HepG2 (cell line): ENCODE data around the gene USP30. TPM values are rescaled to one million over a fixed set of nuclear protein-coding genes. Genes with fewer than 3 reads are reported as not detected.

ENCODE experiments used
- E2F5 ChIP-seq: sonication (generic); formaldehyde crosslinking; conservative IDR thresholded peaks from 2 replicates; pipeline ENCODE4 v1.4.0; 2020; ENCODE audit warnings: missing genetic modification reagents
- GFI1 ChIP-seq: sonication (generic); formaldehyde crosslinking; IDR thresholded peaks from 2 replicates; pipeline ENCODE4 v1.5.0; 2020; ENCODE audit warnings: missing genetic modification reagents, mild to moderate bottlenecking, borderline replicate concordance
- KLF15 ChIP-seq: sonication (generic); formaldehyde crosslinking; IDR thresholded peaks from 2 replicates; pipeline ENCODE4 v1.8.1; 2023; ENCODE audit warnings: borderline replicate concordance, mild to moderate bottlenecking, inconsistent platforms, missing genetic modification reagents, mixed read lengths
- PBX2 ChIP-seq: IDR thresholded peaks from 2 replicates; pipeline ENCODE4 v1.6.1; 2016; ENCODE audit warnings: control low read depth
- PTBP1 ChIP-seq: fragments of 200-400 bp; formaldehyde crosslinking; IDR thresholded peaks from 2 replicates; pipeline ENCODE4 v1.6.1; 2018; ENCODE audit warnings: low read length, low read depth; ENCODE audit not compliant: poor library complexity, severe bottlenecking
- SMAD9 ChIP-seq: sonication (generic); formaldehyde crosslinking; IDR thresholded peaks from 2 replicates; pipeline ENCODE4 v1.5.1; 2020; ENCODE audit warnings: mild to moderate bottlenecking, missing genetic modification reagents
- TAF1 ChIP-seq: sonication (generic); formaldehyde crosslinking; IDR thresholded peaks from 2 replicates; pipeline ENCODE4 v1.4.0; 2020; ENCODE audit warnings: missing genetic modification reagents
- ZKSCAN1 ChIP-seq: fragments of 150-350 bp; IDR thresholded peaks from 2 replicates; pipeline ENCODE4 v1.6.1; 2014; ENCODE audit warnings: low read length
- ZNF142 ChIP-seq: sonication (generic); formaldehyde crosslinking; IDR thresholded peaks from 2 replicates; pipeline ENCODE4 v1.4.0; 2020; ENCODE audit warnings: missing genetic modification reagents
- ZNF644 ChIP-seq: IDR thresholded peaks from 2 replicates; pipeline ENCODE4 v1.6.1; 2016; ENCODE audit warnings: low read depth
- ZNF788 ChIP-seq: sonication (generic); formaldehyde crosslinking; IDR thresholded peaks from 2 replicates; pipeline ENCODE4 v1.5.0; 2020; ENCODE audit warnings: mild to moderate bottlenecking, missing genetic modification reagents, borderline replicate concordance
- ZNF83 ChIP-seq: sonication (generic); formaldehyde crosslinking; IDR thresholded peaks from 2 replicates; pipeline ENCODE4 v1.4.0; 2020; ENCODE audit warnings: missing genetic modification reagents, mild to moderate bottlenecking, borderline replicate concordance
- polyA plus RNA-seq, 8 experiments: library from polyadenylated mRNA; depleted of rRNA in 3 of 8; stranded (reverse) in 7 of 8; unstranded in 1 of 8; fragments of >200 nt; fragmentation: Illumina TruSeq in 4 of 8; extraction: Trizol in 4 of 8; gene quantifications; 2 replicates each; pipeline versions ENCODE4 v1.2.1 to v1.2.3, GENCODE V29; 2011 to 2016; ENCODE audit warnings: low read depth in 4 of 8, missing spikeins in 1 of 8, mixed read lengths in 1 of 8; ENCODE audit not compliant: insufficient read depth in 1 of 8
- total RNA-seq, 5 experiments: library from RNA; depleted of rRNA; stranded (reverse); fragments of >200 nt; fragmentation: Illumina TruSeq; extraction: Trizol; gene quantifications; 2 replicates each; pipeline ENCODE4 v1.2.3, GENCODE V29; 2016; ENCODE audit warnings: low read depth in 1 of 5
- TF ChIP-seq, protein P1 (sequence below): sonication (generic); formaldehyde crosslinking; IDR thresholded peaks from 2 replicates; pipeline ENCODE4 v1.4.0; 2020; ENCODE audit warnings: mild to moderate bottlenecking, missing genetic modification reagents
- TF ChIP-seq, protein P2 (sequence below): sonication (generic); formaldehyde crosslinking; IDR thresholded peaks from 2 replicates; pipeline ENCODE4 v1.8.0; 2022; ENCODE audit warnings: missing genetic modification reagents, mild to moderate bottlenecking, inconsistent platforms, borderline replicate concordance

The USP30 gene
- total and polyA plus RNA-seq, 2 of the 13 experiments (the other 11 are each of a cell fraction or from before 2014, with no cell fraction given) = 11.2 to 20.8 TPM

DNA sequence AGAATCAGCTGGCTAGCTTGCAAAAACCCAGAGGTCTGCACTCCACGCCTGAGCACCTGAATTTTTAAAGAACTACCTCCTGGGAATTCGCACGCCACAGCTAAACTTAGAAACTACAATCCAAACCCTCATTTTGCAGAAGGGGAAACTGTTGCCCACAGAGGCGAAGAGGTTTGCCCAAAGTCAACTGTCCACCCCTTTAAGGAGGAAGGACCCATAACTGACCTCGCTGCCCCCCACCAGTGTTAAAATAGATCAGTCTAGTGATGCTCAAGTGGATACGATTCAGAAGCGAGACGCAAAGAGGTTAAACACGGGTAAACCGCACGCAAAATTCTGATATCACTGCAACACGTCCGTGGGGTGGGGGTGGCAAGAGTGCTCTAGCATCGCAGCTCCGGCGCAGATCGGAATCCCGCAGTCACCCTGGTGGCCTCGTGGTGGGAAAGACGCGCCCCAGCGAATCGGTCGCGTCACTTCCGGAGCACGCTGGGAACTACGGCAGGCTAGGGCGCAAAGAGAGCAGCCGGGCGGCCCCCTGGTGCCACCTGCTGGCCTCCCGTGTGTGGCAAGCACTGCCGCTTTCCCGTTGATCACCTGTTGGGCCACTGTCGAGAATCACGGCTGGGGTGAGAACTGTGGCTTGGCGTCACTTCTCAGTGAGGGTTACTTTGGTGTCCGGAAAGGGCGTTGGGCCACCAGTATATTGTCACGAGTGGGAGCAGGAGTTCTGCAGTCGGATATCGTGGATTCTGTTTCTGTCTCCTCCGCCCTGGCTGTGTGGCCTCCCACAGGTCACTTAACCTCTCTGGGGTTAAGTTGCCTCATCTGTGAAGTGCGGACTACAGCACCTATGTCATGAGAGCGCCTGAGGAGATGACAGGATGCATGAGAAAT, 40.9 kb downstream of the USP30 start, which contains the start of gene ALKBH2 (continued):
- TF ChIP-seq, protein P1, sequence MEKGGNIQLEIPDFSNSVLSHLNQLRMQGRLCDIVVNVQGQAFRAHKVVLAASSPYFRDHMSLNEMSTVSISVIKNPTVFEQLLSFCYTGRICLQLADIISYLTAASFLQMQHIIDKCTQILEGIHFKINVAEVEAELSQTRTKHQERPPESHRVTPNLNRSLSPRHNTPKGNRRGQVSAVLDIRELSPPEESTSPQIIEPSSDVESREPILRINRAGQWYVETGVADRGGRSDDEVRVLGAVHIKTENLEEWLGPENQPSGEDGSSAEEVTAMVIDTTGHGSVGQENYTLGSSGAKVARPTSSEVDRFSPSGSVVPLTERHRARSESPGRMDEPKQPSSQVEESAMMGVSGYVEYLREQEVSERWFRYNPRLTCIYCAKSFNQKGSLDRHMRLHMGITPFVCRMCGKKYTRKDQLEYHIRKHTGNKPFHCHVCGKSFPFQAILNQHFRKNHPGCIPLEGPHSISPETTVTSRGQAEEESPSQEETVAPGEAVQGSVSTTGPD (CRISPR knock-in tag) = no peak
- TF ChIP-seq ZNF83 (CRISPR knock-in tag) (peak; percentile 96; the same call in 1 of the 2 replicates), E2F5 (CRISPR knock-in tag) (no peak), KLF15 (CRISPR knock-in tag) (peak; percentile 94), PBX2 (no peak), GFI1 (CRISPR knock-in tag) (peak; percentile 57; the same call in 1 of the 2 replicates), SMAD9 (CRISPR knock-in tag) (peak; percentile 93), ZNF788 (CRISPR knock-in tag) (peak; percentile 93), PTBP1 (peak; percentile 83), ZNF142 (CRISPR knock-in tag) (peak; percentile 84; the same call in 1 of the 2 replicates), ZKSCAN1 (no peak), TAF1 (CRISPR knock-in tag) (peak; percentile 70), ZNF644 (CRISPR knock-in tag) (no peak)
- TF ChIP-seq, protein P2, sequence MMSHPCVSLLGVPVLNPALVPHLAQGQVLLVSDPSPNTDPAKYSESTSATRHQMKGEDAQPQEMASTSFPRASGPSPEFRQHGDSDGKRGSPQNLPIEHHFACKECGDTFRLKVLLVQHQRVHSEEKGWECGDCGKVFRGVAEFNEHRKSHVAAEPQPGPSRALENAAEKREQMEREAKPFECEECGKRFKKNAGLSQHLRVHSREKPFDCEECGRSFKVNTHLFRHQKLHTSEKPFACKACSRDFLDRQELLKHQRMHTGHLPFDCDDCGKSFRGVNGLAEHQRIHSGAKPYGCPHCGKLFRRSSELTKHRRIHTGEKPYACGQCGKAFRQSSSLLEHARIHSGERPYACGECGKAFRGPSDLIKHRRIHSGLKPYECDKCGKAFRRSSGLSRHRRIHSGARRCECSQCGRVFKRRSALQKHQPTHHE = peak; percentile 90; the same call in 1 of the 2 replicates
